GM21528 (cell line): Measurements from ENCODE around the gene AARSD1.
"Not testable (repeated sequence)": the region's sequence is repeated elsewhere in the genome, so short reads cannot be mapped to it uniquely, and the experiment has no call there.

Experiments
- ATAC-seq: cut with Tn5 transposase; IDR thresholded peaks from one replicate; pipeline ENCODE4 v1.9.1; 2021; ENCODE audit warnings: mild to moderate bottlenecking, moderate library complexity; ENCODE audit not compliant: unreplicated experiment, low FRiP score

AARSD1 gene

GRCh38 chr17:42964161-42964932, at the start of gene AARSD1:
Gene AARSD1, minus strand, starts transcription at chr17:42964454. Its CDS starts 14 bp downstream, at chr17:42964440.
- peak; percentile 89 for ATAC-seq

- no peak for ATAC-seq
Measured at GRCh38 chr17:43013296-43013695, 49.0 kb upstream of the AARSD1 start.

GRCh38 chr17:43011728-43012472, 47.6 kb upstream of the AARSD1 start:
- no peak for ATAC-seq

- ATAC-seq, result no peak
Measured at GRCh38 chr17:43010667-43011308, 46.5 kb upstream of the AARSD1 start.

- ATAC-seq, result no peak
Measured at GRCh38 chr17:43006639-43007551, 42.6 kb upstream of the AARSD1 start, which contains the start of gene IFI35. Gene IFI35, plus strand, starts transcription at chr17:43006784. Its CDS starts 164 bp downstream, at chr17:43006948.

GRCh38 chr17:43003542-43004172, 39.4 kb upstream of the AARSD1 start:
- ATAC-seq, result no peak

GRCh38 chr17:43000894-43001293, 36.6 kb upstream of the AARSD1 start:
- ATAC-seq, result not testable (repeated sequence)

- ATAC-seq, result no peak
Measured at GRCh38 chr17:42999003-42999525, 34.8 kb upstream of the AARSD1 start.

- peak; percentile 89 for ATAC-seq
Measured at GRCh38 chr17:42997984-42998938, 34.0 kb upstream of the AARSD1 start, which contains the start of gene RPL27. Gene RPL27, plus strand, starts transcription at chr17:42998419. Its CDS starts 332 bp downstream, at chr17:42998751.

- ATAC-seq, result no peak
Measured at GRCh38 chr17:42997390-42997983, 33.2 kb upstream of the AARSD1 start.

GRCh38 chr17:42993913-42994312, 29.7 kb upstream of the AARSD1 start:
- not testable (repeated sequence) for ATAC-seq

- ATAC-seq, result no peak
Measured at GRCh38 chr17:42992872-42993271, 28.6 kb upstream of the AARSD1 start.

- no peak for ATAC-seq
Measured at GRCh38 chr17:42991471-42991870, 27.2 kb upstream of the AARSD1 start.

- no peak for ATAC-seq
Measured at GRCh38 chr17:42989726-42990652, 25.7 kb upstream of the AARSD1 start.

GRCh38 chr17:42989141-42989540, 24.9 kb upstream of the AARSD1 start:
- no peak for ATAC-seq

- no peak for ATAC-seq
Measured at GRCh38 chr17:42985225-42985624, 21.0 kb upstream of the AARSD1 start.

GRCh38 chr17:42982266-42982665, 18.0 kb upstream of the AARSD1 start:
- ATAC-seq, result no peak
